ENCODE measurements around the gene TRAF5. TPM values are rescaled to one million over a fixed set of nuclear protein-coding genes. Genes with fewer than 3 reads are reported as not detected.

TRAF5 gene
- total and polyA plus RNA-seq, 4 donors: 4.3 to 25.9 (median 6.5) TPM

- peak overlapping the region in 1 of 2 donors; percentile 45 for H3K27ac ChIP-seq (ENCODE audit: low read depth in 1 of 2, low read length in 1 of 2)
- no peak for TF ChIP-seq CTCF (IDR thresholded peaks at IDR 0.05; ENCODE audit: control extremely low read depth, extremely low read depth)
- no peak overlapping the region for H3K9ac ChIP-seq (ENCODE audit: insufficient read depth in 1 of 2, low read length in 2 of 2)
- H3K27me3 ChIP-seq (ENCODE audit: control insufficient read depth in 3 of 3, insufficient read depth in 3 of 3, low read length in 2 of 3): no peaks in the 10 kb centered on the region
- DNase-seq (no peak), ATAC-seq (ENCODE audit: insufficient read depth, low FRiP score) (no peak)
- WGBS, 2 donors: 80 to 82% methylated on average over 6 of the region's 6 CpGs
- H3K9me3 ChIP-seq (ENCODE audit: control insufficient read depth in 4 of 4, insufficient read depth in 3 of 4, low read length in 3 of 4): no peaks in the 10 kb centered on the region
- no peaks in the 10 kb centered on the region for H3K4me1 ChIP-seq (ENCODE audit: control insufficient read depth in 5 of 5, insufficient read depth in 5 of 5, low read length in 5 of 5)
- peaks cover 2 to 51% (median 23%) of the 10 kb centered on the region in 4 donors for H3K36me3 ChIP-seq (ENCODE audit: control insufficient read depth in 4 of 4, insufficient read depth in 4 of 4, low read length in 4 of 4)
- H3K4me3 ChIP-seq: no peak overlapping the region
These were observed 45.2 kb upstream of the TRAF5 start for GRCh38 chr1:211281320-211282022.

- no peaks in the 10 kb centered on the region for H3K27me3 ChIP-seq (ENCODE audit: control insufficient read depth in 3 of 3, insufficient read depth in 3 of 3, low read length in 2 of 3)
- no peak overlapping the region for H3K27ac ChIP-seq (ENCODE audit: low read depth in 1 of 2, low read length in 1 of 2)
- DNase-seq (no peak), ATAC-seq (ENCODE audit: insufficient read depth, low FRiP score) (no peak)
- no peaks in the 10 kb centered on the region for H3K4me1 ChIP-seq (ENCODE audit: control insufficient read depth in 5 of 5, insufficient read depth in 5 of 5, low read length in 5 of 5)
- H3K9me3 ChIP-seq (ENCODE audit: control insufficient read depth in 4 of 4, insufficient read depth in 3 of 4, low read length in 3 of 4): no peaks in the 10 kb centered on the region
- peaks cover 3 to 51% (median 26%) of the 10 kb centered on the region in 4 donors for H3K36me3 ChIP-seq (ENCODE audit: control insufficient read depth in 4 of 4, insufficient read depth in 4 of 4, low read length in 4 of 4)
- no peak overlapping the region for H3K4me3 ChIP-seq
- H3K9ac ChIP-seq (ENCODE audit: insufficient read depth in 1 of 2, low read length in 2 of 2): no peak overlapping the region
- no peak for TF ChIP-seq CTCF (IDR thresholded peaks at IDR 0.05; ENCODE audit: control extremely low read depth, extremely low read depth)
These were observed 44.6 kb upstream of the TRAF5 start for GRCh38 chr1:211282023-211282373.

GRCh38 chr1:211285196-211285595 is 41.4 kb upstream of the TRAF5 start:
- Histone ChIP-seq H3K36me3 (ENCODE audit: control insufficient read depth in 4 of 4, insufficient read depth in 4 of 4, low read length in 4 of 4) (peaks cover 5 to 47% (median 25%) of the 10 kb centered on the region in 4 donors), H3K9ac (ENCODE audit: insufficient read depth in 1 of 2, low read length in 2 of 2) (no peak overlapping the region), H3K27me3 (ENCODE audit: control insufficient read depth in 3 of 3, insufficient read depth in 3 of 3, low read length in 2 of 3) (no peaks in the 10 kb centered on the region), H3K27ac (ENCODE audit: low read depth in 1 of 2, low read length in 1 of 2) (no peak overlapping the region), H3K4me1 (ENCODE audit: control insufficient read depth in 5 of 5, insufficient read depth in 5 of 5, low read length in 5 of 5) (no peaks in the 10 kb centered on the region), H3K4me3 (no peak overlapping the region), H3K9me3 (ENCODE audit: control insufficient read depth in 4 of 4, insufficient read depth in 3 of 4, low read length in 3 of 4) (no peaks in the 10 kb centered on the region)
- no peak for ATAC-seq (ENCODE audit: insufficient read depth, low FRiP score)
- 92 to 93% methylated on average over 4 of the region's 4 CpGs for WGBS, 2 donors
- no peak for DNase-seq
- TF ChIP-seq CTCF (IDR thresholded peaks at IDR 0.05; ENCODE audit: control extremely low read depth, extremely low read depth): no peak

GRCh38 chr1:211287218-211287617 is 39.4 kb upstream of the TRAF5 start:
- Histone ChIP-seq H3K4me1 (ENCODE audit: control insufficient read depth in 5 of 5, insufficient read depth in 5 of 5, low read length in 5 of 5) (no peaks in the 10 kb centered on the region), H3K36me3 (ENCODE audit: control insufficient read depth in 4 of 4, insufficient read depth in 4 of 4, low read length in 4 of 4) (peaks cover 11 to 54% (median 35%) of the 10 kb centered on the region in 4 donors), H3K4me3 (no peak overlapping the region), H3K27ac (ENCODE audit: low read depth in 1 of 2, low read length in 1 of 2) (no peak overlapping the region), H3K9me3 (ENCODE audit: control insufficient read depth in 4 of 4, insufficient read depth in 3 of 4, low read length in 3 of 4) (no peaks in the 10 kb centered on the region), H3K9ac (ENCODE audit: insufficient read depth in 1 of 2, low read length in 2 of 2) (no peak overlapping the region), H3K27me3 (ENCODE audit: control insufficient read depth in 3 of 3, insufficient read depth in 3 of 3, low read length in 2 of 3) (no peaks in the 10 kb centered on the region)
- ATAC-seq (ENCODE audit: insufficient read depth, low FRiP score) (no peak), DNase-seq (peak in 1 of 3 donors; percentile 2)
- 82 to 86% methylated on average over 3 of the region's 3 CpGs for WGBS, 2 donors
- no peak for TF ChIP-seq CTCF (IDR thresholded peaks at IDR 0.05; ENCODE audit: control extremely low read depth, extremely low read depth)
